GM19324 (cell line): Measurements from ENCODE around the gene TANGO2.

ENCODE experiments used
- ATAC-seq: cut with Tn5 transposase; IDR thresholded peaks from one replicate; pipeline ENCODE4 v1.9.1; 2021; ENCODE audit warnings: mild to moderate bottlenecking, moderate library complexity; ENCODE audit not compliant: unreplicated experiment, low FRiP score

TANGO2 gene

DNA sequence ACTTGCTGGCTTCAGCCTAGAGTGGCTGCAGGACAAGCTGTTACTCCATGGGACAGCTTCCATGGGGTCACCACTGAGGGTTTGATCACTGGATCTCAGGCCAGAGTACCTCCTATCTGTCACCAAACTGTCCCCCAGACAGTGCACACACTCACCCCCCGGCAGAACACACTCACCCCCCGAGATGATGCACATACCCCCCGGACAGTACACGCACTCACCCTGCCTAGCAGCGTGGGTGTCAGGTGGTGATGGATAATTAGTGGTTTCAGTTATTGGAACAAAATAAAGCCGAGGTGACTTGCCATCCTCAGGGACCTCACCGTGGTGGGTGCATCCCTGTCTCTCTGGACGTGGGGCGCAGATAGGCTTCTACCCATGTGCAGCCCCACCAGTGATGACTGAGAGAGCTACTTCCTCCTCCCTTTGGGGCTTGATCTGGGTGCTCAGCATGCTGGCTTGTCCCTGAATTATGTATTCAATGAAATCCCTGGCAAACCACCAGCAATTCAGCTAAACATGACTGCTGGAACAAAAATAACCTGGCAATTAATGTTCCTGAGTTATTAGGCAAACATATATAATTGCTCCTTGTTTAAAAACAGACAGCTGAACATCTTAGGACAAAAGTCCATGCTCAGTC, 18.9 kb downstream of the TANGO2 start:
- ATAC-seq: no peak

DNA sequence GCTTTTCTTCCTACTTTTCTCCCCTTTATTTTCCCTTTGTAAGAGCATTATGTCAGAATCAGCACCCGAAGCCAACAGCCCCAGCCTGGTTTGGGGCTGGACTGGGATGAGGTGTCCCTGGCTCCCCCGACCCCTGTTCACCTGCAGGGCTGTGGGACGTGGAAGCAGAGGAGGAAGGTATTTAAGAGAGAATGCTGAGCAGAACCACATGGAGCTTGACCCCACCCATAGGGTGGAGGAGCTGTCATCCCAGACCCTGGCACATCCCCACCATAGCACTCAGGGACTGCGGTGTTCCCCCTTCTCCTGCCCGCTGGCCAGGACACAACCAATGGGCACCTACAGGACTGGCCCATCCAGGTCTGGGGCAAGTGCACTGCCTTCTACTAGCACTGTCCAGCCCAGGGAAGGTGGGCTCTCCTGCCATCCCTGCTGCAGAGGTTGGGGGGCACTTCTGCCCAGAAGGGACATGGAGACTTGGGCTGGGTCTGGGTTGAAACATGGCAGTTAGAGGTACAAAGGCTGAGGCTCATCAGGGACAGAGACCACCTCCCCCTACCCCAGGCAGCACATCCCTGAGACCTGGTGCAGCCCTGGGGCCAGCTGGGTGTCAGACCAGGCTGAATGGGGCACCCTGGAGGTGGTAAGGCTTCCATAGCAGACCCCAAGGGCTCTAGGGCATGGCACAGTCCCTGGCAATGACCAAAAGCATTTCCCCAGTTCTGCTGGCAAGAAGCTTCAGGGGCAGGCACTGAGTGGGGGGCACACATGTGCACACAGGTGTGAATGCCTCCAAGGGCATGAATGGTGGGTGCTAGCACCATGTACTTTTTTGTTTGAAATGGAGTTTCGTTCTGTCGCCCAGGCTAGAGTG, 19.7 kb downstream of the TANGO2 start:
- no peak for ATAC-seq

DNA sequence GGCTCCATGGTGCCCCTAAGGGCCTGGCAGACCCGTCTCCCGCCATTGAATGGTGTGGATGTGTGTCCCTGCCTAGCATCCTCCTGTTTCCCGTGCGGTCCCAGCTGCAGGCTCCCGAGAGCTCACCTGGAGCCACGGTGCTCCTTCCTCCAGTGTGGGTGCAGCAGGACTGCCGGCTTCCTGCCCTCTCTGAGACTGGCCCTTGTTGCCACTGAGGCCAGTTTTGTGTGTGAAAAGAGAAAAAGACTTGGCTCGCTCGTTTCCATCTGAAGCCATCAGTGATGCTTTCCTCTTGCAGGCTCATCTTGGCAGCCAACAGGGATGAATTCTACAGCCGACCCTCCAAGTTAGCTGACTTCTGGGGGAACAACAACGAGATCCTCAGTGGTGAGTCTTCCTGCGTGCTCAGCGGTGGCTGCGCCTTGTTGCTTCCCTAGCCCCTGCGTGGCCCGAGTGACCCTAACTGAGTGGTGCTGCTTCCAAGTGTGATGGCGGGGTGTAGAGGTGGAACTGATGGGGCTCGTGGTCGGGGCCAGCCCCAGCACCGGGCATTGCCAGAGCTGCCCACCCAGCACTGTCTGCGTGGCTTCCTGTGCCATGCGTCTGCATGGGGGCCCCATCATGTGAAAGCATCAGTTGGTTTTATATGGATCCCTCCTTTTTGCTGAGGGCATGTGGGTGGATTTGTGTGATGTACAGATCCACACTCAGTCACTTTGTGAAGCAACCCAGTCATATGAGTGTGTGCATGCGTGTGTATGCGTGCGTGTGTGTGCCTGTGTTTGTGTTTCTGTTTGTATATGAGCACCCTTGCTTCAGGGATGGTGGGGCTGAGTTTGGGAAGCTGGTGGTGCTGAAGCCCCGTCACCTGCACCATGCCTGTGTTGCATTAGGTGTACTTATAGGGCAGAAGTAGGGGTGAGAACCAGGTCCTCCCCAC, 22.4 kb downstream of the TANGO2 start:
- ATAC-seq: no peak

DNA sequence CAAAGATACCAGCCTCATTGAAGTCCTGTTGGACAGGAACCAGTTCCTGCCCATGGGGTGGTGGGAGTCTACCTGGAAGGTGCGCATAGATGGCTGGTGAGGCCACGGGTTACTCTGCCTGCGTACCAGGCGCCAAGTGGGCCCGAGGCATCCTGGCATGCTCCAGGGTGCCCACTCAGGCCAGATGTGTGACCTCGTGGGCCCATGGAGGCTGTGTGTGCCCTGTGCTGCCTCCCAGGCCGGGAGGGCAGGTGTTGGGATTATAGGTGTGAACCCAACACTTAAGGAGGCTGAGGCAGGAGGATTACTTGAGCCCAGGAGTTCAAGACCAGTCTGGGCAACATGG, 23.1 kb downstream of the TANGO2 start:
- ATAC-seq: no peak

DNA sequence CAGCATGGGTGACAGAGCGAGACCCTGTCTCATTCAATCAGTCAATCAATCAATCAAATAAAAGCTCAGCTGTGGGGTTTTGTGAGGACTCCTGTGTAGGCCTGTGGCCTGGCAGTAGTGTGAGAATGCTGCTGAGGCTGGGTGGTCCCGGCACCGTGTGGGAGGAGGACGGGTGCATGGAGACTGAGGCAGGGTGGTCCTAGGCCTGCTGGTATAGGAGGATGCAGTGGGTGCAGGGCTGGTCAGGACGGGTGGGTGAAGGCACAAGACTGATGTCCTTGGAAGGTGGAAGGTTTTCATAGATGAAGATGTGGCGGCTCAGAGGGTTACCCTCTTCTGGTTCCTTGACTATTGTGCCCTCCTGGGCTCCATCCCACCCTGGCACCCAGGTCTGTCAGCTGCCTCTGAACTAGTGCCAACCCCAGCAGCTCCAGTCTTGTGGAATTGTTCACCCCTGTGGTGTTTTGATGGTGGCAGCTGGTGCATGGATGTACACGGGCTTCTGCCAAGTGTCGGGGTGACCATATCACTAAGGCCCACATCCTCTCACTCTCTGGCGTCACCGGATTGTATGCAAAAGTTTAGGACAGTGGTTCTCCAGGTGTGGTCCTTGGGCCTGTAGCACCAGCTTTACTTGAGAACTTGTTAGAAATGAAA, 23.7 kb downstream of the TANGO2 start:
- no peak for ATAC-seq

DNA sequence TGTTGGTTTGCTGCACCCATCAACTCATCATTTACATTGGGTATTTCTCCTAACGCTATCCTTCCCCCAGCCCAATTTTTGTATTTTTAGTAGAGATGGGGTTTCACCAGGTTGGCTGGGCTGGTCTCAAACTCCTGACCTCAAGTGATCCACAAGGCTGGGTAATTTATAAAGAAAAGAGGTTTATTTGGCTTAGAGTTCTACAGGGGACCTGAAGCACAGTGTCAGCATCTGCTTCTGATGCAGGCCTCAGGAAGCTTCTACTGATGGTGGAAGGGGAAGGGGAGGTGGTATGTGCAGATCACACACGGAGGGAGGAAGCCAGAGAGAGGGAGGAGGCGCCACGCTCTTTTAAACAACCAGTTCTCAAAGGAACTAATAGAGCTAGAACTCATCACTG, 25.8 kb downstream of the TANGO2 start:
- ATAC-seq: no peak

DNA sequence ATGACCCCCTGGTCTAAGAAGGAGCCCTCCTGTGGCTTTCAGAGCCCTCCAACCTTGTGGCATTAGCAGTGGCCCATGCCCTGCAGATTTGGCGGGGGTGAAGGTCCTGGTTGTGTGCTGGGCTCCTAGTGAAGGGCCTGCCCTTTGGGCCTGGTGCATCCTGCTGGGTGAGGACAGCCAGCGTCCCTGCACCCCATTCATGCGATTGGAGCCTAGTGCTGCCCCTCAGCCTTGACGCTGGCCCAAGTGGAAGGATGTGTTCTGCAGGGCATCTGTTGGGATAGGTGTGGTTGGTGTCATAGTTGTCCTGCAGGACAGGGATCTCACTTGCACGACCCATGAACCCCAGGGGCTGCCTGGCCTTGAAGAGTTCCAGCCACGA, 31.0 kb downstream of the TANGO2 start:
- no peak for ATAC-seq

DNA sequence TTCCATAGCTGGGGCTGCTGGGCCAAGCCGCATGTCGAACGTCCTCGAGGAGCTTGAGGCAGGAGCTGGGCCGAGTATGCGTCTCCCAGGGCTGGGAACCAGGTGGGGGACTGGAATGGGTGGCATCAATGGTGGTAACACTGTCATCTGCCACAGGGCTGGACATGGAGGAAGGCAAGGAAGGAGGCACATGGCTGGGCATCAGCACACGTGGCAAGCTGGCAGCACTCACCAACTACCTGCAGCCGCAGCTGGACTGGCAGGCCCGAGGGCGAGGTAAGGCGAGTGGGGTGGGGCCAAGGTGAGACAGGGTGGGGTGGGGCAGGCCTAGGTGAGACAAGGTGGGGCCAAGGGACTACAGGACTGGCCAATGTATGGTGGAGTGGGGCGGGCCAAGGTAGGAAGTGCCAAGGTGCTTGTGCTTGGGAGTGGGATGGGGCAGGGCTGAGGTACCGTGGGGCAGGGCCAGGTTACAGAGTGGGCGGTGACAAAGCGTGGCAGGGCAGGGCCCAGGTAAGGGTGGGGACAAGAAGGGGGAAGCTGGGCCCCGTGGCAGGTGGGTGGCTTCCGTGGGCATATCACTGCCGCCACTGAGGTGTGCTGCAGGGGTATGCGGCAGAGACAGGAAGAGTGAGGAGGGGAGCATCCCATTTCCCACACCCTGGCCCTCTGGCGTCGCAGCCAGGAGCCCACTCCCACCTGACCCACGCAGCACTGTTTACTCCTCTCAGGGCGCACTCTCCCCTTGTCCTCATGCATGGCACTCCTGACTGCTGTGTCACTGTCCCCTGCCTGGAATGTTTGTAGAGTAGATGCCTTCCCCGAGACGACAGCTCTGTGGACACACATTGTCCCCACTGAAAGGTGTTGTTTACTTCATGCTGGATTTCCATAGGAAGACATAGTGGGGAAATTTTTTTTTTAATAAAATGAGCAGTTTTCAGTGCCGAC, 31.7 kb downstream of the TANGO2 start:
- no peak for ATAC-seq

DNA sequence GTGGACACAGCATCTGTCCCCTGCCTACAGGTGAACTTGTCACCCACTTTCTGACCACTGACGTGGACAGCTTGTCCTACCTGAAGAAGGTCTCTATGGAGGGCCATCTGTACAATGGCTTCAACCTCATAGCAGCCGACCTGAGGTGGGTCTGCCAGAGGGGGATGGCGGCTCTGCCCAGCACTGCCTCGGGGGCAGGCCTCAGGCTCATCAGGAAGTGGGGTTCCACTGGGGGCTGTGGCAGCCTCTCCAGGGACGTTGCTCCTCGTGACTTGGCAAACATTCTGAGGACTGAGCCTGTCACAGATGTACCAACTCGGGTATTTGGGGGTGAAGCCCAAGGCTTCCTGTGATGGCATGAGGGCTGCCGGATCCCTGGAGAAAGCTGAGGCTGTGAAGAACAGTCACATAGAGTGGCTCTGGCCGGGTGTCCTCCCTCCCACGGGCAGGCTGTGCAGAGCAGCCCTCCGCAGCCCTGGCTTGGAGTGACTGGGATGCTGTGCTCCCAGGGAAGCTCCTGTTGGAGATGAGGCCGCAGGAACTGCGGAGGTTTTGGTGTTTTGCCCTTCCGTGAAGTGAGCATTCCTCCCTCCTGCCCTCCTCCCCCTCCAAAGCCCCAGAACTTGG, 32.6 kb downstream of the TANGO2 start:
- no peak for ATAC-seq

DNA sequence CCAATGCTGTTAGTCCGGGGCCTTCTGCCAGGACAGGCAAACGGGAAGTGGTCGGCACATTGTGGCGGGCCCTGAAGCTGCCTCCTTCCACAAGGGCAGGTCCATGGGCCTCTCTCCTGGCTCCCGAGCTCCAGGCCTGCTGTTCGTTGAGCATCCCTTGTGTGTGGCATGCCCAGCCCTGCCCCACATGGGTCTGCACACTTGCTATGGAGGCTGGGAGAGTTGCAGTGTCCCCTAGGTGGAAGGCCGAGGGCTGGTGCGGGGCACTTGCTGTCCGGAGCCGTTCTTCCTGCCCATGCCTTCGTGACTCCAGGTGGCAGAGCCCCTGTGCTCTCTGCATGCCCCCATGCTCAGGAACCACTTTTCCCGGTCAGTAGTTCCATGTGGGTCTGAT, 33.1 kb downstream of the TANGO2 start:
- ATAC-seq: no peak

DNA sequence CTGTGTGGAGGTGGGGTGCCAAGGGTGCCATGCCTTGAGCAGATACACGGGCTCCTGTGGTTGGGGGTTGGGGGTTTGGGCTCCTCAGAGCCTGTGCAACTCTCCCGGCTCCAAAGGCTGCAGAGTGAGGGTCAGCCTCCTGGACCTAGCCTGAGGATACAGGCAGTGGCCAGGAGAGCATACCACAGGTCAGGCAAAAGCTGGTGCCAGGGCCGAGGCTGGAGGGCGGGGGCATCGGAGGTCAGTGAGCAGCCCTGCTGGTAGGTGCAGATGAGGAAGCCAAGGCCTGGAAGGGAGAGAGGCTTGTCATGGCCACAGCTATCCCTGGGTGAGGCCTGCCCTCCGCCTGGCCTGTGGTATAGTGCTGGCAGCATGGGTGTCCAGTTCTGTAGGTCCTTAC, 33.6 kb downstream of the TANGO2 start:
- ATAC-seq: no peak

DNA sequence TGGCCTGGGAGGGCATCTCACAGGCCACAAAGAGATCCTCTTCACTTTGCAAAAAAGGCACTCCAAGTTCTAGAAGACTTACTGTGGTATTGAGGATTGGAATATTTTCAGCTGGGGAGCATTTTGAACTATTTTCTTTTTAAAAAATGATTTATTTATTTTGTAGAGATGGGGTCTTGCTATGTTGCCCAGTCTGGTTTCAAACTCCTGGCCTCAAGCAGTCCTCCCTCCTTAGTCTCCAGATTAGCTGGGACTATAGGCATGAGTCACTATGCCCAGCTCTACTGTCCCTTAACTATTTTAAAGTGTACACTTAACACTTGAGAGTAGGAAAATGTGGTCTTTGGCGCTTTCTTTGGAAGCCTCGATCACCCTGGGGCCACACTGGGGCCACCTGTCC, 34.2 kb downstream of the TANGO2 start:
- no peak for ATAC-seq

DNA sequence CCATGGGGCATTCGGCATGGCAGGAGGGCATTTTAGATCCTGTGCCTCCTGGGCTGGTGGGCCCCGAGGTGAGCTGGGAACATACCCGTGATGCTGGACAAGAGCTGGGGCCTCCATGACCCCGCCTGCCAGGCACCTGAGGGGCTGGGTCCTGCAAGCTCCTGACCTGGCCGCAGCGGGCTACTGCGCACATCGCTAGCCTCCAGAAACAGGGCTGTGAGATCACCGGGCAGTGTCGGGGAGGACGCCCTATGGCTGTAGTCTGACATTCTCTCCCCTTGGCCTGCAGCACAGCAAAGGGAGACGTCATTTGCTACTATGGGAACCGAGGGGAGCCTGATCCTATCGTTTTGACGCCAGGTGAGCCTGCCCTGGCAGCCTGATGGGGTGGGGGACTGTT, 34.7 kb downstream of the TANGO2 start:
- ATAC-seq: no peak

DNA sequence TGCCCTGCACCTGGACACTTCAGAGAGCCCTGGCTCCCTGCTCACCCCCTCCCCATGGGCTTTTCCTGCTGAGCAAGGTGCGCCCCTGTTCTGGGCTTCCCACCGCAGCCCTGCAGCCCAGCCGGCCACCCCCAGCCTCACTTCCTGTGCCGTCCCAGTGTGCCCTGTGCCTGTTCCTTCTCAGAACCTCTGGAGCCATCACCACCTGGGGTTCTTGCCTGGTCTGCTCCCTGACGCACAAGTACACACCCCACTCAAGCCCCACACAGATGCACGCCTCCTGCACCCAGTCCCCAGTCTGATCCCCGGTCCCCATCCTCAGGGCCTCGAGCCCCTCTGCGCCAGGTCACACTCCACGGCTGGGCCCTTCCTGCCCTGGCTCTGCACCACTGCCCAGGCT, 35.3 kb downstream of the TANGO2 start:
- no peak for ATAC-seq

DNA sequence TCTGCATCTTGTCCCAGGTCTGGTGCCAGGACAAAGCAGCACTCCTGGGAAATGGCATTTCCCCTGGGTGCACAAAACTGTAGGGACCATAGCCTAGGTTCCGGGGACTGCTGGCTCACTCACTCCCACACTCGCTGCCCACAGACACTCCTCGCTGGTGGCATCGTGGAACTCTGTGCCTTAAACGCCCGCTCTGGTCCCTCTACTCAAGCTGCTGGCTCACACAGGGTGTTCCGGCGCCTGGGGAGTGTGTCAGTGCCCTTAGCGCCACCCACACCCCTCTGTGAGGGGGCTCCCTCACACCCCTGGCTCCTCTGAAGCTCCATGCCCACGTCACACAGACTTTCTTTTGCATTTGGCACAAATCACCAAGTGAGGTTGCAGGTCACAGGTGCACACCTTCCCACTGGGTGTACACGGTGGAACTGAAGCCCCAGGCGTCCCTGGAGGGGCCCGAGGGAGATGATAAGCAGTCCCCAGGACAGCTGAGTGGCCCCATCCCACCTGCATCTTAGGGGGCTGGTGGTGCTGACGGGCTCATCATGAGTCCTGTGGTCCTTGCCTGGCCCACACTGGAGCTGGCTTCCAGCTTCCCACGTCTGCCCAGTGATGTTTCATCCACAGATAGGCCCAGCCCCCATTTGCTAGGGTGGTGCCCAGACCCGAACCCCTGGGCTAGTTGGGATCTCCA, 35.9 kb downstream of the TANGO2 start:
- no peak for ATAC-seq

DNA sequence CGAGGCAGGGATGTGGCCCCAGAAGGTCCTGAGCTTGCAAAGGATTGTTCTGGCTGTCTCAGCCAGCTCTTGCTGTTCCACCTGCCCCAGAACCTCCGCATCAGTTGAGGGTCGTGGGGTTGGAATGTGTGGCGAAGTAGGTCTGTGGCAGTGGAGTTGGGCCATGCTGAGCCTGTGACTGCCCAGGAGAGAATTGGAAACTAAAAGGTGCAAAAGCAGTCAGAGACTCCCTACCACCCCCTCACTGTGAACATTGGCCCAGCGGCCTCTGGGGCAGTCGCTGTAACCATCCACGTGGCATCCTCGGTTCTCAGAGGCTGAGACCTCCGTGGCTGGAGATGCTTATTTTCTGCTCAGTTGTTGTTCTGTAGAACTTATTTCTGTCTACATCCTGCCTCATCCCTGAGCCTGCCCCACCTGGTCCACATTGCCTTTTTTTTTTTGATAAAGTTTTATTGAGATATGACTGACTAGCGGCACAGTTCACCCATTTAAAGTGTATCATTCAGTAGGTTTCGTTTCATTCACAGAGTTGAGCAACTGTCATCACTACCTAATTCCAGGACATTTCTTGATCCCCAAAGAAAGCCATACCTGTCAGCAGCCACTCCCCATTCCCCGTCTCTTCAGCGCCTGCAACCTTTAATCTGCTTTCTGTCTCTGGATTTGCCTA, 36.8 kb downstream of the TANGO2 start:
- no peak for ATAC-seq

DNA sequence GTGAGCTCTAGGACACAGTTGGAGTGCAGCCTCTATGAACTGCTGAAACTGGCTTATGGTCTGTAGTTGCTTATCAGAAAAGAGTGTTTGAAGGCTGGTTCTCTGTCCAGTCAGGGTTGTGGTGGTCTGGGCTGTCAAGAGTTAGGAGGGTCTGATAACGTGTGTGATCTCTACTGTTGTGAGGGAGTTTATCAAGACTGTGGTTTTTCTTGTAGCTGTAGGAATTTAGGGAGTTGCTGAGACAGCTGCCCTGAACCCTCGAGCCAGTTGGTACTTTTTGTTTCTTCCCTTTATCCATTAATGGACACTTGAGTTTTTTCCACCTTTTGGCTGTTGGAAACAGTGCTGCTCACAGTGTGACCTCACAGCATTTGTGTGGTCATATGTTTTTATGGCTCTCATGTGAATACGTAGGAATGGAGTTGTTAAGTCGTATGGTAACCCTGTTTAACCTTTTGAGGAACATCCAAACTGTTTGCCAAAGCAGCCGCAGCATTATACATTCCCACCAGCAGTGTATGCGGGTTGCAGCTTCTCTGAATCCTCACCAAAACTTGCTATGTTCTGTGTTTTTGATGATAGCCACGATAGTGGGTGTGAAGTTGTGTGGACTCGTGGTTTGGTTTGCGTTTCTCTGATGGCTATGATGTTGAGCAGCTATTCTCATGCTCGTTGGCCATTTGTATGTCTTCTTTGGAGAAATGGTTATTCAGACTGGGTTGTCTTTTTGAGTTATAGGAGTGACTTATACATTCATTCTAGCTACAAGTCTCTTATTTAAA, 38.3 kb downstream of the TANGO2 start:
- ATAC-seq: no peak
